ENCODE data around the gene WTIP. TPM values are rescaled to one million over a fixed set of nuclear protein-coding genes. Genes with fewer than 3 reads are reported as not detected.

Gene WTIP
- total and polyA plus RNA-seq, 2 of the 13 experiments (the other 11 are each of a cell fraction or from before 2014, with no cell fraction given): 15.0 to 18.1 TPM

- CTCF ChIA-PET (ENCODE audit: low intra/inter-chr PET ratio, low total read pairs): no interaction called here
Observed at GRCh38 chr19:34559045-34559444, 77.5 kb downstream of the WTIP start.

More at GRCh38 chr19:34559045-34559444, 77.5 kb downstream of the WTIP start:
- FAIRE-seq: no peak
- H3K9me3 ChIP-seq (ENCODE audit: low read length): no peaks in the 10 kb centered on the region
- no peaks in the 10 kb centered on the region for H4K20me1 ChIP-seq (ENCODE audit: insufficient read depth, low read length)
- H2AFZ ChIP-seq (ENCODE audit: low read length): no peak overlapping the region
- 25% methylated on average over 4 of the region's 12 CpGs for WGBS (ENCODE audit: low lambda C conversion rate)
- H3K36me3 ChIP-seq (replicated peaks in 1 of 2; ENCODE audit: control insufficient read depth in 1 of 2, insufficient read depth in 2 of 2, low read length in 2 of 2): no peaks in the 10 kb centered on the region
- no peak overlapping the region for H3K4me3 ChIP-seq (replicated peaks in 1 of 3; ENCODE audit: insufficient read depth in 1 of 3, low read depth in 2 of 3, low read length in 3 of 3)
- TF ChIP-seq SP1 (IDR thresholded peaks at IDR 0.05): no peak
- no peak for TF ChIP-seq SP1 (CRISPR knock-in tag; IDR thresholded peaks at IDR 0.05)
- TF ChIP-seq MLLT10 (CRISPR knock-in tag; IDR thresholded peaks at IDR 0.05): no peak
- no peak for TF ChIP-seq FLYWCH1 (CRISPR knock-in tag; IDR thresholded peaks at IDR 0.05)
- no peak for TF ChIP-seq MBNL3 (CRISPR knock-in tag; conservative IDR thresholded peaks at IDR 0.05)
- TF ChIP-seq ZFP82 (CRISPR knock-in tag; IDR thresholded peaks at IDR 0.05; ENCODE audit: borderline replicate concordance): no peak
- no peak for TF ChIP-seq TCF12 (IDR thresholded peaks at IDR 0.05)
- no peak for TF ChIP-seq TCF12 (CRISPR knock-in tag; IDR thresholded peaks at IDR 0.05)
- TF ChIP-seq KDM3A (CRISPR knock-in tag; IDR thresholded peaks at IDR 0.05; ENCODE audit: low read depth): no peak
- TF ChIP-seq FIP1L1 (IDR thresholded peaks at IDR 0.05; ENCODE audit: borderline replicate concordance, insufficient read depth, low read depth, low read length): no peak
- no peak for TF ChIP-seq ZNF296 (CRISPR knock-in tag; conservative IDR thresholded peaks at IDR 0.05)
- TF ChIP-seq PRDM15 (CRISPR knock-in tag; IDR thresholded peaks at IDR 0.05): no peak
- no peak overlapping the region for H3K9ac ChIP-seq (ENCODE audit: insufficient read depth, low read depth, low read length)
- in situ Hi-C loops (cut with HindIII; ENCODE audit: extremely low pct_ligation_motif_present, low pct_unique_long_range_greater_than_20kb) (no loop called here), intact Hi-C loops (cut with micrococcal nuclease; ENCODE audit: unreplicated experiment) (no loop called here)
- no peak for DNase-seq (ENCODE audit: low spot score)
- POLR2A ChIA-PET: no interaction called here
- H3K4me1 ChIP-seq (ENCODE audit: insufficient read depth, low read length): no peaks in the 10 kb centered on the region
- peaks cover 3 to 26% of the 10 kb centered on the region in 2 experiments; a peak in 3 of 5 replicates for H3K27me3 ChIP-seq (ENCODE audit: control insufficient read depth in 1 of 2, insufficient read depth in 2 of 2, low read length in 2 of 2)
- H3K79me2 ChIP-seq (ENCODE audit: insufficient read depth, low read length): no peaks in the 10 kb centered on the region
- H3K4me2 ChIP-seq (ENCODE audit: low read depth, low read length): no peak overlapping the region
- no peak overlapping the region for H3K27ac ChIP-seq (ENCODE audit: extremely low read length, insufficient read depth, low read length)
- no TSS peak for BruUV-seq (replicated peaks)
- ATAC-seq: no peak
